Trophoblast cell (in vitro differentiated cells and primary cell): ENCODE results near the gene PELI1.
"Not testable (repeated sequence)": the region's sequence is repeated elsewhere in the genome, so short reads cannot be mapped to it uniquely, and the experiment has no call there.

ENCODE experiments used
- DNase-seq, 2 donors: peaks; one replicate each; pipeline ENCODE4 v3.0.0-alpha.2; 2016
- H2AFZ ChIP-seq: 2 replicates; pipeline ENCODE4 v1.6.1; 2013; ENCODE audit warnings: low read length, moderate library complexity, mild to moderate bottlenecking; ENCODE audit not compliant: insufficient read depth, poor library complexity
- H2AK5ac ChIP-seq: 2 replicates; pipeline ENCODE4 v1.6.1; 2013; ENCODE audit warnings: mild to moderate bottlenecking, low read length
- H2BK120ac ChIP-seq: 2 replicates; pipeline ENCODE4 v1.6.1; 2013; ENCODE audit warnings: low read length, mild to moderate bottlenecking, moderate library complexity; ENCODE audit not compliant: insufficient read depth, poor library complexity
- H2BK12ac ChIP-seq: 2 replicates; pipeline ENCODE4 v1.6.1; 2013; ENCODE audit warnings: mild to moderate bottlenecking, low read length, moderate library complexity
- H2BK5ac ChIP-seq: 2 replicates; pipeline ENCODE4 v1.6.1; 2013; ENCODE audit warnings: low read length, low read depth, moderate library complexity, mild to moderate bottlenecking; ENCODE audit not compliant: poor library complexity
- H3K14ac ChIP-seq: 2 replicates; pipeline ENCODE4 v1.6.1; 2013; ENCODE audit warnings: mild to moderate bottlenecking, low read length
- H3K18ac ChIP-seq: 2 replicates; pipeline ENCODE4 v1.6.1; 2013; ENCODE audit warnings: mild to moderate bottlenecking, low read length
- H3K23ac ChIP-seq: 2 replicates; pipeline ENCODE4 v1.6.1; 2013; ENCODE audit warnings: low read length
- H3K27ac ChIP-seq: 2 replicates; pipeline ENCODE4 v1.5.1; 2013; ENCODE audit warnings: low read depth, mild to moderate bottlenecking, inconsistent platforms, low read length, moderate library complexity
- H3K27me3 ChIP-seq: 2 replicates; pipeline ENCODE4 v1.6.1; 2013; ENCODE audit warnings: inconsistent platforms, mild to moderate bottlenecking, low read length, moderate library complexity; ENCODE audit not compliant: insufficient read depth
- H3K36me3 ChIP-seq, 2 experiments: 1 replicate in 1 of 2; 2 replicates in 1 of 2; pipeline ENCODE4 v1.6.1; 2013; ENCODE audit warnings: low read length in 2 of 2, mild to moderate bottlenecking in 2 of 2, moderate library complexity in 1 of 2; ENCODE audit not compliant: insufficient read depth in 2 of 2, control insufficient read depth in 1 of 2
- H3K4ac ChIP-seq: 2 replicates; pipeline ENCODE4 v1.6.1; 2013; ENCODE audit warnings: low read depth, mild to moderate bottlenecking, low read length, moderate library complexity
- H3K4me1 ChIP-seq, 2 experiments: 1 replicate in 1 of 2; 2 replicates in 1 of 2; pipeline ENCODE4 v1.6.1; 2013; ENCODE audit warnings: low read length in 2 of 2, mild to moderate bottlenecking in 2 of 2, moderate library complexity in 1 of 2; ENCODE audit not compliant: insufficient read depth in 2 of 2, control insufficient read depth in 1 of 2
- H3K4me2 ChIP-seq: 2 replicates; pipeline ENCODE4 v1.6.1; 2013; ENCODE audit warnings: inconsistent platforms, mild to moderate bottlenecking, low read length, moderate library complexity
- H3K4me3 ChIP-seq: 2 replicates; pipeline ENCODE4 v1.5.1; 2013; ENCODE audit warnings: mild to moderate bottlenecking, low read depth, low read length, inconsistent platforms
- H3K79me1 ChIP-seq: one replicate; pipeline ENCODE4 v1.6.1; 2013; ENCODE audit warnings: low read length
- H3K79me2 ChIP-seq: 2 replicates; pipeline ENCODE4 v1.6.1; 2013; ENCODE audit warnings: low read length, mild to moderate bottlenecking; ENCODE audit not compliant: control insufficient read depth, insufficient read depth, poor library complexity
- H3K9ac ChIP-seq: 2 replicates; pipeline ENCODE4 v1.6.1; 2013; ENCODE audit warnings: mild to moderate bottlenecking, low read length
- H3K9me3 ChIP-seq: 2 replicates; pipeline ENCODE4 v1.6.1; 2013; ENCODE audit warnings: low read depth, mild to moderate bottlenecking, control low read depth, inconsistent platforms, low read length; ENCODE audit not compliant: insufficient read depth
- H4K12ac ChIP-seq: 2 replicates; pipeline ENCODE4 v1.6.1; 2013; ENCODE audit warnings: low read depth, mild to moderate bottlenecking, low read length, moderate library complexity
- H4K8ac ChIP-seq: 2 replicates; pipeline ENCODE4 v1.6.1; 2013; ENCODE audit warnings: low read depth, mild to moderate bottlenecking, low read length, moderate library complexity
- H4K91ac ChIP-seq: one replicate; pipeline ENCODE4 v1.6.1; 2013; ENCODE audit warnings: low read depth, mild to moderate bottlenecking, low read length, moderate library complexity
- WGBS: extraction: QIAGEN DNeasy Blood & Tissue Kit; methylation state at CpG from one replicate; pipeline ENCODE4 v1.1.7; 2013; ENCODE audit warnings: missing lambda C conversion rate; ENCODE audit not compliant: insufficient read length, insufficient coverage; ENCODE audit errors: extremely low coverage; 5-methylcytosine and 5-hydroxymethylcytosine counted together

The PELI1 gene

DNA sequence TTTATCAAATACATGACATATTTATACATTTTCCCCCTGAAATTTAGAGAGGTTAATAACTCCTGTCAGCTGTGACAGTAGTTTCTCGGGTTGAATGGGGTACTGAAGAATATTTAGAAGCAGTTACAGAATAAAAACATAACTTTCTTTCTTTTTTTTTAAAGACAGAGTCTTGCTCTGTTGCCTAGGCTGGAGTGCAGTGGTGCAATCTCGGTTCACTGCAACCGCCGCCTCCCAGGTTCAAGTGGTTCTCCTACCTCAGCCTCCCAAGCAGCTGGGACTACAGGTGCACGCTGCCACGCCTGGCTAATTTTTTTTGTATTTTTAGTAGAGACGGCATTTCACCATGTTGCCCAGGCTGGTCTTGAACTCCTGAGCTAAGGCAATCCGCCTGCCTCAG, 43.6 kb downstream of the PELI1 start:
- not testable (repeated sequence) for H3K9ac ChIP-seq, H3K36me3 ChIP-seq, H3K9me3 ChIP-seq, H3K4me1 ChIP-seq, H3K4ac ChIP-seq, H3K23ac ChIP-seq, H4K8ac ChIP-seq, H3K79me2 ChIP-seq, H3K27me3 ChIP-seq, H2BK5ac ChIP-seq, H2BK120ac ChIP-seq, H4K91ac ChIP-seq, DNase-seq, H3K14ac ChIP-seq, H3K79me1 ChIP-seq, H3K4me3 ChIP-seq, H3K4me2 ChIP-seq, H2AK5ac ChIP-seq, H2AFZ ChIP-seq, H3K27ac ChIP-seq, H4K12ac ChIP-seq, H3K18ac ChIP-seq, H2BK12ac ChIP-seq
- WGBS, result no CpG with 5 or more reads among the region's 8 CpGs

DNA sequence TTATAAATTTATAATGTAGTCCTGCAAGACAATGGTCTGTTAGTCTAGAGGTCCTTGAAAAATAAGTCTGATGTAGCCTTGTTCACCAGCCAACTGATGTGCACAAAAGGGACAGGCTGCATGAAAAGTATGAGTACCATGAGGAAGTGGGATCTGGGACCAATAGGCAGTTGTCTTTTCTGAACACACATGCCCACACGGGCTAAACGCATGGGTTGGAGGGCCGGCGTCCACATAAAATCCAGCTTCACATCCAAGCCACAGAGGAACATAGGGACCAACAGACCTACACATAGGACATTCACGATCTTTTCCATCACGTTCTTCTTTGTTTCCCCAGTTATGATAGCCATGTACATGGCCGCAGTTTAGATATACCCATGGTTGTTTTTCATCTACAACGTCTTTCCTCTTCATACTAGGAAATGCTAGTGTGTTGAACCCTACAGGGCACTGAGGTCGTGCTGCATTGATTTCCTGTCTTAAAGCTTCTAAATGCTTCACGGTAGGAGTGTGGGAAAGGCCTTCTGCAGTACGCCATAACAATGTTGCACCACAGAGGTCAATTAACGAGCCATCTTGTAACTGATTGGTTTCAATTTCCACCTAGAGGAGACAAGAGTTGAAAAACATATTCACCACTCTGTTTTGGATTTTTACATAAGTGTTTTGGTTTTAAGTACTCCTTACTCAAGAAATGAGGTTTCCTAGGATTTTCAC, 49.4 kb downstream of the PELI1 start:
- Histone ChIP-seq H4K8ac (no peak overlapping the region), H2BK12ac (no peak overlapping the region), H2BK5ac (no peak overlapping the region), H4K91ac (no peak overlapping the region), H3K79me1 (no peaks in the 10 kb centered on the region), H3K27me3 (no peaks in the 10 kb centered on the region), H3K36me3 (peaks cover 10 to 22% of the 10 kb centered on the region in 2 experiments), H2AFZ (no peak overlapping the region), H3K4ac (no peak overlapping the region), H3K4me3 (no peak overlapping the region), H3K23ac (no peak overlapping the region), H3K9me3 (no peaks in the 10 kb centered on the region), H3K4me1 (no peaks in the 10 kb centered on the region), H3K4me2 (no peak overlapping the region), H3K18ac (no peak overlapping the region), H3K27ac (no peak overlapping the region), H3K79me2 (no peaks in the 10 kb centered on the region), H4K12ac (no peak overlapping the region), H3K14ac (no peak overlapping the region), H2BK120ac (no peak overlapping the region), H2AK5ac (no peak overlapping the region), H3K9ac (no peak overlapping the region)
- no CpG with 5 or more reads among the region's 12 CpGs for WGBS
- DNase-seq, result no peak

DNA sequence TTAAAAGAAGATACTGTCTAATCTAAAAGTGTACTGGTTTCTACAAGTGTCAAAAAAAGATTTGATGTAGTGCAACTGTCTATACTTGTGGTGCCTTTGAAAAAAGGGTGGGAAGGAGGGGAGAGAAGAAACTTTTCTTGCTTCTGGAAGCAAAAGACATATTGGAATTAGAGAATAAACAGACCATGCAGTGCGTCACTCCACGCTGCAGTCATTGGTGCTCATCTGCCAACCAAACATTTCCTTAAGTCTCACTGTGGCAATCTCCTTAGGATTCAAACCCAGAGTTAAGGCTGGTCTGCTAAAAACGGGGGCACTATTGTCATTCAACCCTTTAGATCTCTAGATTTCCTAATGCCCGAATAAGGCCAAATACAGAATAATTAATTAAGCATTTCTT, 50.9 kb downstream of the PELI1 start:
- WGBS, result no CpG with 5 or more reads among the region's 4 CpGs
- Histone ChIP-seq H3K4me3 (no peak overlapping the region), H3K27ac (no peak overlapping the region), H4K91ac (no peak overlapping the region), H3K27me3 (no peaks in the 10 kb centered on the region), H3K9ac (no peak overlapping the region), H2BK12ac (no peak overlapping the region), H3K36me3 (peaks cover 10 to 22% of the 10 kb centered on the region in 2 experiments), H3K4me2 (no peak overlapping the region), H2AK5ac (no peak overlapping the region), H3K4ac (no peak overlapping the region), H2BK5ac (no peak overlapping the region), H2BK120ac (no peak overlapping the region), H3K14ac (no peak overlapping the region), H2AFZ (no peak overlapping the region), H3K79me1 (no peaks in the 10 kb centered on the region), H3K79me2 (no peaks in the 10 kb centered on the region), H3K9me3 (no peaks in the 10 kb centered on the region), H4K8ac (no peak overlapping the region), H3K4me1 (no peaks in the 10 kb centered on the region), H3K23ac (no peak overlapping the region), H3K18ac (no peak overlapping the region), H4K12ac (no peak overlapping the region)
- DNase-seq, result no peak

DNA sequence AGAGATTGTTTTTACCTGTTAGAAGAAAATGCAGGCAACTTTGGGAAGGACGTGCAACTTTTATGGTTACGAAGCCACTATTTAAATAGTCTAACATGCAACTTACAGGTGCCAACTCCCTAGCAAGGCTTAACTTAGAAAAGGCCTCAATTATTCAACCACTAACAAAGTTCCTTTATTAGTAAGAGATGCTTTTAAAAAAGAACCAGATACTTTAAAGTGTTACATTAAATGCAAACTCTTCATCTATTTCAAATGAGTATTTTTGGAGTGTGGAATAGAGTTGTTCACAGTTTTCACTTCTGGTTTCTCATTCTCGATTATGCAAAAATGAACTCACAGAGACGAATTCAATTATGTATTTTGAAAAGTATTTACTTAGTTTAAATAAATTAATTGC, 51.7 kb downstream of the PELI1 start:
- H3K79me2 ChIP-seq, result no peaks in the 10 kb centered on the region
- no peak overlapping the region for H4K12ac ChIP-seq
- H4K91ac ChIP-seq, result no peak overlapping the region
- no peak overlapping the region for H3K27ac ChIP-seq
- H3K27me3 ChIP-seq, result no peaks in the 10 kb centered on the region
- H3K4me1 ChIP-seq, result no peaks in the 10 kb centered on the region
- no peak overlapping the region for H2AFZ ChIP-seq
- no peak overlapping the region for H3K18ac ChIP-seq
- H3K9ac ChIP-seq, result no peak overlapping the region
- no peak overlapping the region for H2BK12ac ChIP-seq
- no peak overlapping the region for H3K4me3 ChIP-seq
- H4K8ac ChIP-seq, result no peak overlapping the region
- H2BK120ac ChIP-seq, result no peak overlapping the region
- no peak overlapping the region for H3K4ac ChIP-seq
- no peak overlapping the region for H2BK5ac ChIP-seq
- no peak overlapping the region for H3K14ac ChIP-seq
- no peak for DNase-seq
- H2AK5ac ChIP-seq, result no peak overlapping the region
- H3K36me3 ChIP-seq, result peaks cover 10 to 22% of the 10 kb centered on the region in 2 experiments
- H3K4me2 ChIP-seq, result no peak overlapping the region
- WGBS, result no CpG with 5 or more reads among the region's 4 CpGs
- H3K79me1 ChIP-seq, result no peaks in the 10 kb centered on the region
- H3K23ac ChIP-seq, result no peak overlapping the region
- H3K9me3 ChIP-seq, result no peaks in the 10 kb centered on the region
